Measurements from ENCODE around the gene DPP6. TPM values are rescaled to one million over a fixed set of nuclear protein-coding genes. Genes with fewer than 3 reads are reported as not detected.

The DPP6 gene
- total RNA-seq, 1 experiment from 2014 or later = not detected

DNA sequence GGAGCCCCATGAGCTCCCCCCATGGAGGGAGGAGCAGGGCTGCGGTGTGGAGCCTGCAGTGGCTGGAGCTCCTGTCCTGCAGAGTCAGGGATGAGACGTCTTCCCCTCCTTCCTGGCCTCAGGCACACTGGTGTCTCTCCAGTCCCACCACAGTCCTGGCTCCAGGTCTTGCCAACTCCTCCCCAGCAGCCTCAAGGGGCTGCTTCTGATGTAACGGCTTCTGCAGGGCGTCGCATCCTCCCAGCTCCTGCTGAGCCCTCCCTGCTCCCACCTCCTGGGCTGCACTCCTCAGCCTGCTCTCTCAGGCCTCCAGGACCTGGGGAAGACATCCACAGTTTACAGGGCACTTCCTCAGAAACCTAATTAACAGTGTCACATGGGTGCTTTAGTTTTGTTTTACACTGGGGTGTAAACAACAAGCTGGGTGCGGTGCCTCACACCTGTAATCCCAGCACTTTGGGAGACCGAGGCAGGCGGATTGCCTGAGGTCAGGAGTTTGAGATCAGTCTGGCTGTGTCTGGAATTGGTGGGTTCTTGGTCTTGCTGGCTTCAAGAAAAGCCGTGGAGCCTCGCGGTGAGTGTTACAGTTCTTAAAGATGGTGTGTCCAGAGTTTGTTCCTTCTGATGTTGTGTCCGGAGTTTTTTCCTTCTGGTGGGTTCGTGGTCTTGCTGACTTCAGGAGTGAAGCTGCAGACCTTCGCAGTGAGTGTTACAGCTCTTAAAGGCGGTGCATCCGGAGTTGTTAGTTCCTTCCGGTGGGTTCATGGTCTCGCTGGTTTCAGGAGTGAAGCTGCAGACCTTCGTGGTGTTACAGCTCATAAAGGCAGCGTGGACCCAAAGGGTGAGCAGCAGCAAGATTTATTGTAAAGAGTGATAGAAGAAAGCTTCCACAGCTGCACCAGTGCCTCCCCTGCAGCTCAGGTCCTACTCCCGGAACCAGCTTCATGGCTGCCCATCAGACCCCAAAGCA, 855.7 kb downstream of the DPP6 start:
- Histone ChIP-seq H3K4me3 (no peak overlapping the region), H3K9me3 (no peaks in the 10 kb centered on the region), H3K36me3 (no peaks in the 10 kb centered on the region), H3K27me3 (no peaks in the 10 kb centered on the region)
- DNase-seq = no peak

DNA sequence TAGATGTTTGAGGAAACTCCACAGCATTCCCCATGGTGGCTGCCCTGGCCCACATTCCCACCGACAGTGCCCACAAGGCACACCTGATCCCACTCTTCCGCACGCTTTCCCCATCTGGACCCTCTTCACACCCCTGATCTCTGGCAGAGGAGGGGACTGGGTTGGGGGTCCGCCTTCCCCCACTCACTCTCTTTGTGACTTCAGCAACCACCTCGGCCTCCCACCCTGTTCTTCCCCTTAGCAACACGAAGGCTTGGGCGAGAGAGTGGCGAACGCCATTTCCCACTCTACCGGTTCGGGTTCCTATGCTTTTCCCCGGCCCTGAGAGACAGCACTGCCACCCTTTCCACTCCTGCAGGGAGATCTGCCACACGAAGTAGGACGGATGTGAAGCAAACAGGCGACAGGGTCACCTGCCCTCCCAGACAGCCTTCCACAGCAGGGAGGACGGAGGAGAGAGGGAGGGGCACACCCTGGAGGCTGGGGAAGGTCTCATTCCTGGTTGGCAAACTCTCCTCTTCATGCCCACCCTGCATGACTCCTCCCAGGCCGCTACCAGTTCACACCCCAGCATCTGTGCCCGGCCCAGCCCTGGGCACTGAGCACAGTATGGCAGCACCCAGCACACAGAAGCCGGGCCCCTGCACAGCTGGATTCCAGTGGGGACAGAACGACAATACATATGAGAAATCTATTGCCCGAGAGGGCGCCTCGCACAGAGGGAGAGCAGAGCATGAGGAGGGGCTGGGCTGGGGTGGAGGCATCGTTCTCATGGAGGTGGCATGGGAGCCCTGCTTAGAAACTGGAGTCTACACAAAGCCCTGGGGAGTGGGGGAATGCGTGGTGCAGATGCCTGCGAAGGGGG, 857.3 kb downstream of the DPP6 start:
- Histone ChIP-seq H3K4me3 (no peak overlapping the region), H3K9me3 (no peaks in the 10 kb centered on the region)

DNA sequence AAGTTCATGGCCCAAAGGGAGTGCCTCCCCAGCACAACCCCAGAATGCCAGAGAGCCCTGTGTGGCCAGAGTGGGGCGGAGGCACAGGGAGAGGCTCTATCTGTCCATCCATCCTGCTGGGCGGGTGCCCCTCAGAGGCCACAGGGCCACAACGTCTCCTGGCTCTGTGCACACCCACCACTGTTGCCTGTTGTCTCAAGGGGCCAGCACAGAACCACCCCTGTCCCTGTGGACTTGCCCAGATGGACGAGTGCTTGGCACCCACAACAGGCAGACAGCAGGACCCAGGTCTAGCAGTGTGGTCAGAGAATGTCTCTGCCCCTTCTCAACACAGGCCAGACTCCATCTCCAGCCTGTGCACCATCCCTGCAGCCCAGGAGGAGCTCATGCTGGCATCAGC, 857.9 kb downstream of the DPP6 start:
- Histone ChIP-seq H3K4me3 (no peak overlapping the region), H3K27me3 (no peaks in the 10 kb centered on the region), H3K9me3 (no peaks in the 10 kb centered on the region), H3K36me3 (no peaks in the 10 kb centered on the region)
- no peak for DNase-seq

More for the DNA sequence above, 857.3 kb downstream of the DPP6 start:
- no peaks in the 10 kb centered on the region for H3K36me3 ChIP-seq
- DNase-seq = no peak
- H3K27me3 ChIP-seq = no peaks in the 10 kb centered on the region

DNA sequence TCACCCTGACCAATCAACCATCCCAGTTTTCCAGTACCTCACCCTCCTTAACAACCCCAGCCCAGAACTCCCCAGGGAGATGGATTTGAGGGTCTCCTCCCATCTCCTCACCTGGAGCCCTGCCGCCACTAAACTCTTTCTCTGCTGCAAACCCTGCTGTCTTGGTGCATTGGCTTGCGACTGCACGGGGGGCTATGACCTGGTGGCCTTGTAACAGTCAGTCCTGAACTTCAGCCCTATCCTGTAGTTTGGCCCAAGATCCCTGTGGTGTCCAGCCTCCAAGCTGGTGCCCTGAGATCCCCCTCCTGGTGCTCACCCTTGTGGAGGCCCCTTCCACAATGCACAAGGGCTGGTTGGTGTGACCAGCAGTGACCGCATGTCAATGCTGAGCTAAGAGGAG, 858.8 kb downstream of the DPP6 start:
- H3K36me3 ChIP-seq = no peaks in the 10 kb centered on the region
- H3K27me3 ChIP-seq = no peaks in the 10 kb centered on the region
- no peak overlapping the region for H3K4me3 ChIP-seq
- no peak for DNase-seq
- H3K9me3 ChIP-seq = no peaks in the 10 kb centered on the region

DNA sequence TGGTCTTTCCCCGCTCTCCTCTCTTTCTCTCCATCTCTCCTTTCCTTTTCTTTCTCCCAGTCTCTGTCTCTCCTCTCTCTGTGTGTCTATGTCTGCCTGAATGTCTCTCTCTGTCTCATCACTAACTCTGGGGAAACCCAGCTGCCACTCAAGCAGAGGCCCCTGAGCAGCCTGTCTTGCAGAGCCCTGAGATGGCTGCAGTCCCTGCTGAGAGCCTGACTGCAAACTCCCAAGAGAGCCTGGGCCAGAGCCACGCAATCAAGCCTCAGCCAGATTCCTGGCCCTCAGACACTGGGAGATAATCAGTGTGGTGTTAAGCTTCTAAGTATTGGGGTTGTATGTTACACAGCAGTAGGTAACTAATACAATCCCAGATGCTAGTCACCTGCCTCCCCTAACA, 859.2 kb downstream of the DPP6 start:
- H3K36me3 ChIP-seq = no peaks in the 10 kb centered on the region
- DNase-seq = no peak
- H3K27me3 ChIP-seq = no peaks in the 10 kb centered on the region
- no peaks in the 10 kb centered on the region for H3K9me3 ChIP-seq
- no peak overlapping the region for H3K4me3 ChIP-seq

DNA sequence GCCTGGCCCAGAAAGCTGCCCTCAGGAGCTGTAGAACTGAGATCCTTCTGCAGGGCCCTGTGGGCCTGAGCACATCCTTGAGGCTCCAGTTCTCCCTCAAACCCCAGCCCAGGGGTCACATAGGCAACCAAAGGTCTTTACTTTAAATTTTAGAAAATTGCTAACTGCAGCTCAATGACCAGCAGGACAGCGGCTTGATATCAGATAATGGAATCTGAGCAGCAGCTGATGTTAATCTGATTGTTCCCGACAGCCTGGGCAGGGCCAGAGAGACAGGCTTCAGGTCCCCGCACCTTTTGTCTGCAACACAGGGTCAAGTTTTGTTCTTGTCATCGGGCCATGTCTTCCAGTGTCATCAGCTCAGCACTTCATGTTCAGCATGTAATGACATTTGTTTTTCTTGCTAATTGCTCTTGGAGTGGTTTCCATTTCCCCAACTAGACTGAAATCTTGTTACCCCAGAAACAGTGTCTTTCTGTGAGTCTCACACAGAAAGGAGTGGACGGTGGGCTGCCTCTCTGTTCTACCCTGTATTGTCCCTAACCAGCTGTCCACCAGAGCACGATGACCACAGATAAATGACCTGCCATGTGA, 859.8 kb downstream of the DPP6 start:
- Histone ChIP-seq H3K27me3 (no peaks in the 10 kb centered on the region), H3K4me3 (no peak overlapping the region), H3K9me3 (no peaks in the 10 kb centered on the region), H3K36me3 (no peaks in the 10 kb centered on the region)
- no peak for DNase-seq

DNA sequence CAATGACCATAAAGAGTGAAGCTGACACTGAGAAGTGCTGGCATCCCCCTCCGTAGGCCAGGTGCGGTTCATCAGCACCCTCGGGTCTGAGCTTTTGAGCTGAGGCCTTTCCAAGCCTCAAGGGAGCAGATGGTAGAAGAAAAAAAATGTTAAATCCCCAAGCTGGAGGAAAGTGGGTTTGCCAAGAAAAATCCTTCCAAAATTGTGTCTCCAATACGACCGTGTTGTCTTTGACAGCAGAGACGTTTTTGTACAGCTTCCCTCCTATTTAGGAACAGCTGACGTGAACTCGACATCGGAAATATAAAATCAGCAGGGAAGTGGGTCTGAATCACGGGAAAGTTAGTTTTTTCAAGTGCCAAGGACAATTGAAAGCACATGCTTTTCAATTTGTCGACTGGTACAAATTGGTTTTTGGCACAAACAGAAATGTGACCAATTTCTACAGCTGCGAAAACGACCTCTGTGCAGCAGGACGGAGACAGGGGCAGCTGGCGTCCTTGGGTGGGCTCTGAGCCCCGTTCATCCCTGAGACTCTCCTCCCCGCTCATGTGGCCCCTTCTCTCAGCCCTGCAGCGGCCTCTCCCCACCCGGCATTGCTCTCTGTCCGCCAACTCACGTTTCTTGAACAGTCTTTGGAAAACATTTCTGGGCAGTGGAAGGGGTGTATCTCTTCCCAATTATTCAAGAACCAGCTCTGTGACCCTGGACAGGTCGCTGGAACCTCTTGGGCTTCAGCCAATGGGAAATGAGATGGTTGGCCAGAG, 860.9 kb downstream of the DPP6 start:
- Histone ChIP-seq H3K9me3 (no peaks in the 10 kb centered on the region), H3K36me3 (no peaks in the 10 kb centered on the region), H3K27me3 (no peaks in the 10 kb centered on the region), H3K4me3 (no peak overlapping the region)
- DNase-seq = no peak

DNA sequence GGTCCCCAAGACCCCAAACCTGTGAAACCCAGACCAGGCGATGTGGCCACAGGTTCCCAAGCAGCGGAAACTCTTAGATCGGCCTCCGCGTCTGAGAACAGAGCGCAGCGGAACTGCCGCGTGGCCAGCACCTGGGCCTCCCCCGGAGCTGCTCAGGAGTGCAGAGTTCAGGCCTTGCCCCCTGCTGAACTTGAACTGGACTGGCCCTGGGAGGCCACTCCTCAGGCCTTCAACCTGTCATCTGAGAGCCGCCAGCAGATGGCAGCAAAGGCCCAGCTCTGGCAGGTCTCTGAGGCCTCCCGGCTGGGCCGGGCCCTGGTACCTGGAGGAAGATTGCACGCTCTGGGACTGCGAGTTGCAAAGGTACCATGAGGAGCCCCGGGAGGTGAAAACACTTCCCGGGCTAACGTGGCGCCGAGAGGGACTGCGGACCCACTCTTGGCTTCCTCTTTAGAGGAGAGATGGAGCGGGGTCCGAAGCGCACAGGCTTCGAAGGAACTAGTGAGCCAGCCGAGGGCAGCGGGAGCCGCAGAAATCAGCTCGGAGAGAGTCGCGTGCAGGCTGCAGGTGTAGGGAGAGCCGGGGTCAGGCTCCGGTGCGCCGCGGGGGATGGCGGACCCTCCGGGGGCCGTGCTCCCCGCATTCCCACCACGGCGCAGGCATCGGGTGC, 861.6 kb downstream of the DPP6 start:
- H3K9me3 ChIP-seq = no peaks in the 10 kb centered on the region
- H3K4me3 ChIP-seq = no peak overlapping the region
- H3K36me3 ChIP-seq = no peaks in the 10 kb centered on the region
- no peaks in the 10 kb centered on the region for H3K27me3 ChIP-seq
- peak; percentile 59 for DNase-seq

DNA sequence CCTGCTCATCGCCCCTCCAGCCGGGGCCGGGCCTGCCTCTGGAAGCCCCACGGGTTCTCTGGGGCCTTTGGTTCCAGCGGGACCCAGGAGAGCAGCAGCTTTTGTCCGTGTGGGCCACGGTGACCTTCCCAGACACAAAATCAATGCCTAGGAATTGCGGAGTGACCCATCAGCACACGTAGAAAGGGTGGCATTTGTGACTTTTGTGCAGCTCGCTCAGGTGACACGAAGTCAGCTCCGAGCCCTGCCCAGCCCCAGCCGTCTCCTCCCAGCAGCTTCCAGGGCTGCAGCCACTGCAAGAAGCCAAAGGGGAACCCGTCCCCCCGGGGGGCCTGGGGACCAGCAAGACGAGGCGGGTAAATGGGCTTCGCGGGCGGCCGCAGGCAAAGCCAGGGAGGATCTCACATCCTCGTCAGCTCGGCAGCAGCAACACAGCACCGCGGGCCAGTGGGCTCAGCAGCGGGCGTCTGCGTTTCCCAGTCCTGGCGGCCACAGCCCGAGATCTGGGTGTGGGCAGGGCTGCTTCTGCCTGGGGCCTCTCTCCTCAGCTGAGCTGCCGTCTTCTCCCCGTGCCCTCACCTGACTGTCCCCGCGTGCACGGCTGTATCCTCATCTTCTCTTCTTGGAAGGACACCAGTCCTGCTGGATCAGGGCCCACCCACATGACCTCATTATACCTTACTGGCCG, 862.3 kb downstream of the DPP6 start:
- Histone ChIP-seq H3K9me3 (no peaks in the 10 kb centered on the region), H3K27me3 (no peaks in the 10 kb centered on the region), H3K4me3 (no peak overlapping the region), H3K36me3 (no peaks in the 10 kb centered on the region)
- DNase-seq = no peak

DNA sequence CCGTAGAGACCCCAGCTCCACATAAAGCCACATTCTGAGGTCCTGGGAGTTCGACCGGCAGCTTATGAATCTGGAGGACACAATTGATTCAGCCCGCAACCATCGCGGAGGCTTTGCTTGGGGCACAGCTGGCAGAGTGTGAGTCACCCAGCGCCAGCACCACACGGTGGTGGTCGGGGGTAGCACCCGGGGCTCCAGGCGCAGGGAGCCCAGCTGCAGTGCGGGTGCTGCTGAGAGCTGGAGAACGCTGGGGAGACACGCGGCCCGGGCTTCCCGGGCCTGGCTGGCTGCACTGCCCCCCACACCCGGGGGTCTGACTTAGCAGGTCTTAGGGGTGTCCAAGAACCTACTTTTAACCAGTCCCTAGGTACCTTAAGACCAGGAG, 862.8 kb downstream of the DPP6 start:
- no peak for DNase-seq
- Histone ChIP-seq H3K27me3 (no peaks in the 10 kb centered on the region), H3K36me3 (no peaks in the 10 kb centered on the region), H3K4me3 (no peak overlapping the region), H3K9me3 (no peaks in the 10 kb centered on the region)

DNA sequence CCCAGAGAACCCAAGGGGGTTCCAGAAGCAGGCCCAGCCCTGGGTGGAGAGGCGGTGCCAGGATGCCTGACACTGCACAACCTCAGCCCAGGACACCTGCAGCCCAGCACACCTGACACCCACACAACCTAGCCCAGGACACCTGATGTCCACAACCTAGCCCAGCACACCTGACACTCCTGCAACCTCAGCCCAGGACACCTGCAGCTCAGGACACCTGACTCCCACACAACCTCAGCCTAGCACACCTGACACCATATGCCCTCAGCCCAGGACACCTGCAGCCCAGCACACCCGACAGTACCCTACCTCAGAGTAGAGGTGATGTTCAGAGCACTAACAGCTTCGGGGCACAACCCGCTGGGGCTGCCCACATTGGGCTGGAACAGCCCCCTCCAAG, 863.4 kb downstream of the DPP6 start:
- no peak for DNase-seq
- Histone ChIP-seq H3K4me3 (no peak overlapping the region), H3K9me3 (no peaks in the 10 kb centered on the region)

DNA sequence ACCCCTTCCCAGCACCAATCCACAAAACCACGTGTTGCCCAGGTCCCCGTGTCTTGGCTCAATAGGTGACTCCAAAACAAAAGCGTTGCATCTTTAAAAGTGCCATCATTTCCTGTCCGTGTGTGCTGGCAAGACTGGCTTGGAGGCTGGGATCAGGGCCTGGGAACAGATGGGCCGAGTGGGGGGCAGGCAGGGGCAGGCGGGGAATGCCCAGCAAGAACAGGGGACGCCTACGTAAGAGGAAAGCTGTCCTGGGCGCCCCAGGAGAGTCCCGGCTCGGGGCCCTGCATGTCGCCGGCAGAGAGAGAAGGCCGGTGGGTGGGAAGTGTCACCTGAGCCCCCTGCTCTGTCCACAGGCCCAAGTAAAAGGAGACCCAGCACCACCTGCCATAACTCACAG, 864.2 kb downstream of the DPP6 start:
- DNase-seq = no peak
- Histone ChIP-seq H3K27me3 (no peaks in the 10 kb centered on the region), H3K9me3 (no peaks in the 10 kb centered on the region), H3K36me3 (no peaks in the 10 kb centered on the region), H3K4me3 (no peak overlapping the region)

More for the DNA sequence above, 863.4 kb downstream of the DPP6 start:
- H3K27me3 ChIP-seq = no peaks in the 10 kb centered on the region
- no peaks in the 10 kb centered on the region for H3K36me3 ChIP-seq

DNA sequence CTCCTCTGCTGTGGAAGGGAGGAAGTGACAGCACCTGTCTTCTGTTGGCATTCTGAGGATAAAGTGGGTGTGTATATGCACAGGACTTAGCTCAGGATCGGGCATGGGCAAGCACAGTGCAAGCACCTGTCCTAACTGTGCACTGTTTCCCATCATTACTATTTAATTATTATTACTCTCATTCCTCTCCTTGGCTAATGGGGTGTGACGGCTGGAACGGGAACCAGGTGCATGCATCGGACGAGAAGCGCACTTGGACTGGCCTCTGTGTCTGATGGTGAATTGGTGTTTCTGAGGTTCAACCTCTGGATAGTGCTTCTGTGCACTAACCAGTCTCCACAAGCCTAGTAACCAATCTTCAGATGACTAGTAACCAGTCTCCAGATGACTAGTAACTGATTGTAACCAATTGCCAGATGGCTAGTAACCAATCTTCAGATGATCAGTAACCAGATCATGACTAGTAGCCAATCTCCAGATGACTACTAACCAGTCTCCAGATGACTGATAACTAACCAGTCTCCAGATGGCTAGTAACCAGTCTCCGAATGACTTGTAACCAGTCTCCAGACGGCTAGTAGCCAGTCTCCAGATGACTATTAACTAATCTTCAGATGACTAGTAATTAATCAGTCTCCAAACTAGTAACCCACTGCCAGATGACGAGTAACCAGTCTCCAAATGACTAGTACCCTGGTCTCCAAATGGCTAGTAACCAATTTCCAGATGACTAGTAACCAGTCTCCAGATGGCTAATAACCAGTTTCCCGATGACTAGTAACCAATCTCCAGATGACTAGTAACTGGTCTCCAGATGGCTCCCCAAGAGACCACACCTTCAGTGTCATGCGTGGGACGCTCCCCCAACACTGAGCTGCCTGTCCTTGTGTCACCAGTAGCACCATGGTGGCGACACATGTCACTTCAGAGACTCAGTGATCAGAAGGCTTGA, 864.9 kb downstream of the DPP6 start:
- Histone ChIP-seq H3K9me3 (no peaks in the 10 kb centered on the region), H3K27me3 (no peaks in the 10 kb centered on the region), H3K36me3 (no peaks in the 10 kb centered on the region), H3K4me3 (no peak overlapping the region)
- DNase-seq = no peak

DNA sequence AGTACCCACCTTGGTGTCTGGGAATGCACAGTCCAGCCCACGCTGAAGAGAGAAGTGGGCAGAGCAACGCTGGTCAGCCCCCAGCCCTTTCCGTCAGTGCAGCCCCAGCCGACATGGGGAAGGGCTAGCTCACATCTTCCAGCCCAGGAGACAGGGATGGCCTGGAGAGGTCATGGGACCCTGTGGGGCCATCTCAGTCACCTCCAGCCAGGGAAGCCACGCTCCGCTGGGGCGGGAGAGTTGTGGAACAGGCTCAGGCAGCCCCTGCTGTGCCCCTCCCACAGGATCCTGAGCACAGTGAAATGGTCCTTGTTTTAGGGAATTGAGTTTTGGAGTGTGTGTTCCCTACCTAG, 865.6 kb downstream of the DPP6 start:
- H3K27me3 ChIP-seq = no peaks in the 10 kb centered on the region
- no peak overlapping the region for H3K4me3 ChIP-seq
- H3K36me3 ChIP-seq = no peaks in the 10 kb centered on the region
- no peaks in the 10 kb centered on the region for H3K9me3 ChIP-seq
- no peak for DNase-seq

DNA sequence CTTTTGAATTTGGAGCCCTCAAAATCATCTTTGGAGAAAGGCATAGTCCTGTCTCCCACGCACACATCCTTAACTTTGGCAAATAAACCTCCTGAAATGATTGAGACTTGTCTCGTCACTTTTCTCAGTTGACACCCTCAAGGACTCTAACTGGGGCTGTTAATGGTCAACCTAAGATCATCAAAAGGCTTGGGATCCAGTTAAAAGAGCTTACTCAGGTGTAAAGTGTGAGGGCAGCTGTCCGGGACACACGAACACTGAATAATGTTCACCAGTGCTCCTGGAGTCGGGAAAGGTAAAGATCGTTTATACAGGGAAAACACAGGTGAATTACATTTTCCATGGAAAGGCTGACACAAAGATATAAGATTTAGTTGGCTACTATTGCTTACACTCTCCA, 866.1 kb downstream of the DPP6 start:
- Histone ChIP-seq H3K4me3 (no peak overlapping the region), H3K36me3 (no peaks in the 10 kb centered on the region), H3K9me3 (no peaks in the 10 kb centered on the region), H3K27me3 (no peaks in the 10 kb centered on the region)
- no peak for DNase-seq
